IMR-90 (cell line): ENCODE measurements around the gene NIPSNAP2. TPM values are rescaled to one million over a fixed set of nuclear protein-coding genes. Genes with fewer than 3 reads are reported as not detected.

Experiments used
- ATAC-seq: fragments of 200-7000 bp; cut with Tn5 transposase; 2 replicates; pipeline ENCODE4 v1.9.1; 2020; ENCODE audit warnings: low read depth, mild to moderate bottlenecking, moderate library complexity
- BruUV-seq: library from RNA; stranded (reverse); fragments of 400-500 nt; replicated peaks from 2 replicates; lab custom pipeline; 2021; lab: Mats Ljungman, UMichigan
- CTCF ChIA-PET: fragments of 300-600 bp; formaldehyde crosslinking; extraction: SDS; loops from one replicate; lab custom pipeline; 2021; ENCODE audit warnings: antibody characterized with exemption; lab: Yijun Ruan, JAX
- POLR2A ChIA-PET: fragments of 300-600 bp; sonication (Branson Sonifier 250); formaldehyde crosslinking; loops from one replicate; lab custom pipeline; 2022; ENCODE audit warnings: antibody characterized with exemption; ENCODE audit not compliant: unreplicated experiment; lab: Charles Lee
- DNase-seq: peaks from one replicate; pipeline ENCODE4 v3.0.0; 2013
- H2AFZ ChIP-seq: replicated peaks from 2 replicates; pipeline ENCODE3; 2013; ENCODE audit warnings: low read length, mild to moderate bottlenecking; ENCODE audit not compliant: poor library complexity
- H2AK5ac ChIP-seq: 2 replicates; pipeline ENCODE4 v1.6.1; 2013; ENCODE audit warnings: low read depth, low read length, inconsistent platforms
- H2AK9ac ChIP-seq: replicated peaks from 2 replicates; pipeline ENCODE3; 2013; ENCODE audit warnings: mild to moderate bottlenecking, low read depth, low read length, moderate library complexity; ENCODE audit not compliant: poor library complexity
- H2BK120ac ChIP-seq: 2 replicates; pipeline ENCODE4 v1.6.1; 2013; ENCODE audit warnings: low read depth, low read length, inconsistent platforms
- H2BK15ac ChIP-seq: 3 replicates; pipeline ENCODE4 v1.6.1; 2013; ENCODE audit warnings: low read depth, low read length, inconsistent platforms
- H2BK20ac ChIP-seq: 2 replicates; pipeline ENCODE4 v1.6.1; 2013; ENCODE audit warnings: low read depth, mild to moderate bottlenecking, inconsistent platforms, low read length, moderate library complexity
- H2BK5ac ChIP-seq: 2 replicates; pipeline ENCODE4 v1.6.1; 2013; ENCODE audit warnings: mild to moderate bottlenecking, low read depth, low read length, inconsistent platforms; ENCODE audit not compliant: poor library complexity, severe bottlenecking
- H3K14ac ChIP-seq: replicated peaks from 2 replicates; pipeline ENCODE4 v1.6.1; 2013; ENCODE audit warnings: low read depth, low read length, inconsistent platforms
- H3K18ac ChIP-seq: 2 replicates; pipeline ENCODE4 v1.6.1; 2013; ENCODE audit warnings: low read depth, low read length, control low read depth
- H3K23ac ChIP-seq: 2 replicates; pipeline ENCODE4 v1.6.1; 2013; ENCODE audit warnings: low read depth, low read length, inconsistent platforms
- H3K27ac ChIP-seq: 2 replicates; pipeline ENCODE4 v1.5.1; 2013; ENCODE audit warnings: mild to moderate bottlenecking, control low read depth, low read length; ENCODE audit not compliant: insufficient read depth
- H3K27me3 ChIP-seq: 2 replicates; pipeline ENCODE4 v1.6.1; 2013; ENCODE audit warnings: low read length; ENCODE audit not compliant: control insufficient read depth, insufficient read depth
- H3K36me3 ChIP-seq: 2 replicates; pipeline ENCODE4 v1.6.1; 2013; ENCODE audit warnings: low read length, mixed read lengths; ENCODE audit not compliant: control insufficient read depth, insufficient read depth
- H3K4ac ChIP-seq: 2 replicates; pipeline ENCODE4 v1.6.1; 2013; ENCODE audit warnings: low read depth, low read length, inconsistent platforms
- H3K4me1 ChIP-seq: 2 replicates; pipeline ENCODE4 v1.6.1; 2013; ENCODE audit warnings: low read length, mixed read lengths; ENCODE audit not compliant: control insufficient read depth, insufficient read depth
- H3K4me2 ChIP-seq: 2 replicates; pipeline ENCODE4 v1.6.1; 2013; ENCODE audit warnings: low read depth, mild to moderate bottlenecking, control low read depth, low read length, moderate library complexity
- H3K4me3 ChIP-seq: 2 replicates; pipeline ENCODE4 v1.5.1; 2013; ENCODE audit warnings: low read depth, mild to moderate bottlenecking, control low read depth, low read length, moderate library complexity; ENCODE audit not compliant: insufficient read depth
- H3K56ac ChIP-seq: 2 replicates; pipeline ENCODE4 v1.6.1; 2013; ENCODE audit warnings: low read length, inconsistent platforms; ENCODE audit not compliant: insufficient read depth; ENCODE audit errors: extremely low read depth
- H3K79me1 ChIP-seq, 2 experiments: 2 replicates each; pipeline ENCODE4 v1.6.1; 2013; ENCODE audit warnings: low read length in 2 of 2, inconsistent platforms in 1 of 2, low read depth in 1 of 2
- H3K9ac ChIP-seq: 2 replicates; pipeline ENCODE4 v1.6.1; 2013; ENCODE audit warnings: low read depth, low read length, control low read depth
- H3K9me1 ChIP-seq: 2 replicates; pipeline ENCODE4 v1.6.1; 2013; ENCODE audit warnings: low read length, inconsistent platforms; ENCODE audit not compliant: insufficient read depth
- H3K9me3 ChIP-seq: 2 replicates; pipeline ENCODE4 v1.6.1; 2013; ENCODE audit warnings: low read length; ENCODE audit not compliant: control insufficient read depth, insufficient read depth
- H4K20me1 ChIP-seq: 2 replicates; pipeline ENCODE4 v1.6.1; 2013; ENCODE audit warnings: low read length, inconsistent platforms; ENCODE audit not compliant: insufficient read depth
- H4K5ac ChIP-seq: 2 replicates; pipeline ENCODE4 v1.6.1; 2013; ENCODE audit warnings: mild to moderate bottlenecking, low read depth, low read length, control low read depth
- H4K8ac ChIP-seq, 2 experiments: 2 replicates each; pipeline ENCODE4 v1.6.1; 2013; ENCODE audit warnings: low read depth in 2 of 2, low read length in 2 of 2, control low read depth in 1 of 2, inconsistent platforms in 1 of 2
- H4K91ac ChIP-seq: 2 replicates; pipeline ENCODE4 v1.6.1; 2013; ENCODE audit warnings: low read depth, low read length, inconsistent platforms; ENCODE audit not compliant: insufficient read depth
- CEBPB ChIP-seq: IDR thresholded peaks from 2 replicates; pipeline ENCODE4 v1.6.1; 2012; ENCODE audit warnings: low read depth, low read length, improper control_type of control experiment
- CTCF ChIP-seq: conservative IDR thresholded peaks from 2 replicates; pipeline ENCODE4 v1.5.1; 2012; ENCODE audit warnings: mild to moderate bottlenecking, low read depth, low read length, improper control_type of control experiment
- FOS ChIP-seq: fragments of 150-350 bp; IDR thresholded peaks from 2 replicates; pipeline ENCODE4 v1.6.1; 2016; ENCODE audit warnings: low read depth, low read length
- MAFK ChIP-seq: IDR thresholded peaks from 2 replicates; pipeline ENCODE4 v1.6.1; 2012; ENCODE audit warnings: low read depth, low read length, improper control_type of control experiment
- MAZ ChIP-seq: IDR thresholded peaks from 2 replicates; pipeline ENCODE4 v1.6.1; 2012; ENCODE audit warnings: low read depth, mild to moderate bottlenecking, low read length, improper control_type of control experiment, moderate library complexity, borderline replicate concordance
- MXI1 ChIP-seq: IDR thresholded peaks from 2 replicates; pipeline ENCODE4 v1.6.1; 2012; ENCODE audit warnings: low read depth, mild to moderate bottlenecking, low read length, moderate library complexity, borderline replicate concordance
- RAD21 ChIP-seq: IDR thresholded peaks from 2 replicates; pipeline ENCODE4 v1.6.1; 2012; ENCODE audit warnings: low read length, improper control_type of control experiment
- RCOR1 ChIP-seq: IDR thresholded peaks from 2 replicates; pipeline ENCODE4 v1.6.1; 2012; ENCODE audit warnings: mild to moderate bottlenecking, low read length, improper control_type of control experiment; ENCODE audit not compliant: insufficient replicate concordance
- WGBS, 2 experiments: methylation state at CpG; one replicate each; pipeline versions ENCODE4 v1.1.5 to v1.1.7; 2013; ENCODE audit warnings: missing lambda C conversion rate in 2 of 2; ENCODE audit not compliant: insufficient read length in 1 of 2; ENCODE audit errors: extremely low coverage in 2 of 2; 5-methylcytosine and 5-hydroxymethylcytosine counted together
- dilution Hi-C: fragments of 300-500 bp; cut with HindIII; formaldehyde crosslinking; loops from one replicate; pipeline ENCODE4 v1.14.3; 2018; ENCODE audit warnings: low sequenced_read_pairs; ENCODE audit not compliant: unreplicated experiment
- in situ Hi-C: fragments of 300-500 bp; cut with MboI; formaldehyde crosslinking; loops from 3 replicates; pipeline ENCODE4 v1.14.3; 2019; ENCODE audit warnings: low sequenced_read_pairs, inconsistent platforms, mixed read lengths
- intact Hi-C: fragments of 100-400 bp; cut with micrococcal nuclease; formaldehyde crosslinking; loops from 2 replicates; pipeline ENCODE4 v1.10.0; 2022
- polyA plus RNA-seq, 3 experiments: library from polyadenylated mRNA; depleted of rRNA; stranded (reverse); fragments of >200 nt; gene quantifications; 2 replicates each; pipeline ENCODE4 v1.2.3, GENCODE V29; 2012; ENCODE audit warnings: low replicate concordance in 1 of 3
- total RNA-seq: library from RNA; depleted of rRNA; stranded (reverse); fragments of >200 nt; gene quantifications from 2 replicates; pipeline ENCODE4 v1.2.3, GENCODE V29; 2012

NIPSNAP2 gene
- total and polyA plus RNA-seq, 2 of the 4 experiments (the other 2 are of a cell fraction): 33.7 to 42.8 TPM

DNA sequence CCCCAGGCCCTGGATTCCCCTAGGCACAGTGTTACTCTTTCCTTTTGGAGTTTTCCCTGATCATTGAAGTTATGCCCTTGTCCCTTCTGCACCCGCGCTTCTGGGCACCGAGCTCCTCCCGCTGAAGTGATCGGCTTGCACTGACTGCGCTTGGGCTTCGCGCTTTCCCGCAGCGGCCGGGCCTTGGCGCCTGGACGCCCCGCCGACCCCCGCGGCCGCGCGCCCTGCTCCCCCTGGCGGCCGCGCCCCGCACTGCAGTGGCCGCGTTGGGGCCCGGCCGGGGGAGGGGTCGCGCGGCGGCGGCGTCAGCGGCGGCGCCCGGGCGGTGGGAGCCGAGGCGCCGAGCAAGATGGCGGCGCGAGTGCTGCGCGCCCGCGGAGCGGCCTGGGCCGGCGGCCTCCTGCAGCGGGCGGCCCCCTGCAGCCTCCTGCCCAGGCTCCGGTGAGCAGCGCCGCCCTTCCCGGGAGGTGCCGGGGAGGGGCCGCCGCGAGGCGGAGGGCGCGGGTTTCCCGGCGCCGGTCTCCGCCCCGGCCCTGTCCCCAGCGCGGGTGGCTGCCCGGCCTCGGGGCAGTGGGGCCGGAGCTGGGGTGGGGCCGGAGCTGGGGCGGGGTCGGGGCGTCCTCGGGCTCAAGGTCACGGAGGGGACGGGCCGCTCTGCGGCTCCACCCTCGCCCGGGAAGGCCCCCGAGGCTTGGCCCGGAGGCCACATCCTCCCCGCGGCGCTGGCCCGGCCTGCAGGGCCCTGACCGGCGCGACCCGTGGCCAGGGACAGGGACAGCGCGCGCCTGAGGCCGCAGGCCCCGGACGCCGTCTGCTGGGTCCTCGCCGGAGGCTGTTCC is at the start of gene NIPSNAP2 (continued):
- TF ChIP-seq MXI1 (no peak), CTCF (peak; percentile 75), CEBPB (no peak)

DNA sequence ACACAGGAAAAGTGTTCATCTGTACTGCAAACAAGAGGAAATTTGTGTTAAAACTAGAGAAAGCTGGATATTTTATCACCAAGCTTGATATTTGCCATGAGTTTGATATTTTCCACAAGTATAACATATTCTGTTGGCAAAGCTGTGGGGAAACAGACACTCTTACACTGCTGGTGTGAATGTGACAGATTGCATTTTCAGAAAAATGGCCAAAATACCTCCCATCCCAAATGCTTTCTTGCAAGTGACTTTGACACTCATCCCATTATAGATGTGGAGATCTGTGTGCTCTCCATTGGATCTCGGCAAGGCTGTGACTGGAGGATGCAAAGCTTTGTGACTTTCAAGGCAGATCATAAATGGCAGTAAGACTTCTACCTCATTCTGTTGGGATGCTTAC is 46.6 kb upstream of the NIPSNAP2 start:
- no peaks in the 10 kb centered on the region for H3K9me1 ChIP-seq
- H2BK15ac ChIP-seq: no peak overlapping the region
- H3K56ac ChIP-seq: no peak overlapping the region
- 0 out of 2 replicates have a peak, but pooled peaks cover 1% of the 10 kb centered on the region for H3K36me3 ChIP-seq
- H4K5ac ChIP-seq: no peak overlapping the region
- no peak overlapping the region for H2AK5ac ChIP-seq
- POLR2A ChIA-PET: no interaction called here
- no peak overlapping the region for H3K18ac ChIP-seq
- no peak overlapping the region for H2BK120ac ChIP-seq
- ATAC-seq: no peak
- no peak overlapping the region for H3K9ac ChIP-seq
- no peak overlapping the region for H3K23ac ChIP-seq
- H3K4me1 ChIP-seq: no peaks in the 10 kb centered on the region
- H3K27ac ChIP-seq: no peak overlapping the region
- no peak overlapping the region for H4K8ac ChIP-seq
- H3K4ac ChIP-seq: no peak overlapping the region
- H2BK20ac ChIP-seq: no peak overlapping the region
- TF ChIP-seq MAFK (no peak), RCOR1 (no peak), MAZ (no peak), RAD21 (no peak), FOS (no peak), CEBPB (no peak)
- dilution Hi-C loops: no loop called here
- in situ Hi-C loops: no loop called here
- H4K91ac ChIP-seq: no peak overlapping the region
- no peaks in the 10 kb centered on the region for H3K9me3 ChIP-seq
- no peak overlapping the region for H3K4me3 ChIP-seq
- CTCF ChIA-PET: no interaction called here
- BruUV-seq: no TSS peak
- H2AK9ac ChIP-seq: no peak overlapping the region
- DNase-seq: no peak
- H3K4me2 ChIP-seq: no peak overlapping the region
- H2BK5ac ChIP-seq: no peak overlapping the region
- H2AFZ ChIP-seq: no peak overlapping the region
- no CpG with 5 or more reads among the region's 1 CpG for WGBS, 2 experiments
- no peaks in the 10 kb centered on the region for H4K20me1 ChIP-seq
- no peak overlapping the region for H3K14ac ChIP-seq
- intact Hi-C loops: no loop called here
- no peaks in the 10 kb centered on the region for H3K79me1 ChIP-seq
- H3K27me3 ChIP-seq: no peaks in the 10 kb centered on the region
